Fibroblast of lung (primary cell): ENCODE data around the gene MAP3K7CL.

Experiments used
- EZH2 ChIP-seq: IDR thresholded peaks from 2 replicates; pipeline ENCODE4 v1.5.1; 2012; ENCODE audit warnings: low read length, control low read depth, mild to moderate bottlenecking; ENCODE audit errors: missing control alignments
- TF ChIP-seq, protein P1 (sequence below), 2 donors: IDR thresholded peaks in 1 of 2; conservative IDR thresholded peaks in 1 of 2; 1 replicate in 1 of 2; 2 replicates in 1 of 2; pipeline ENCODE4 v1.5.1; 2011 to 2012; ENCODE audit warnings: low read length in 2 of 2, control low read depth in 1 of 2, inconsistent platforms in 1 of 2, low read depth in 1 of 2, mild to moderate bottlenecking in 1 of 2

DNA sequence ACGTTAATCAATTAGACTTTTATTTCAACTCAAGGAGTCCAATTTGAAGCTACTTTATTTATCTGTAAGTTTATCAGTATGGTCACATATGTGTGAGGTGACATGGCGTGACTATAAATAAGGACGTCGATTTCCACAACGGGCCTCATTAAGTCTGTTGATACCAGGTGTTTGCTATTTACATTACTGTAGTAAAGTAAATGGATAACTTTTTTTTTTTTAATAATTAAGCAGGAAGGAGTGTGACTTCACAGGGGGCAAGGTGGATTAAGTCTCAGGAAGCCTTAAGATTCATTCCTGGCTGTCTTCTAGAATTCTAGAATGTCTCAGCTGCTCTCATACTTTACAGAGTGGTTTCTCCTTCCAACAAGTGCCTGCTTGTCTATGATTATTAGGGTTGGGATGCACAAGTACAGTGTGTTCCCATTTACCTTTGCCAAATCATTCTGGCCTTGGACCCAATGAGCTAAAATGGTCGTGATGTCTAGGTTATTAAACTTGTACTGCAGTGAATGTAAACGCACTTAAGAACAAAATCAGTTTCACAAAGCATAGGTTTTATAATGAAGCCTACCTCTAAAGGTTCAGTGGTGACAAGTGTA is 15.5 kb downstream of the MAP3K7CL start:
- TF ChIP-seq EZH2: no peak
- TF ChIP-seq, protein P1, sequence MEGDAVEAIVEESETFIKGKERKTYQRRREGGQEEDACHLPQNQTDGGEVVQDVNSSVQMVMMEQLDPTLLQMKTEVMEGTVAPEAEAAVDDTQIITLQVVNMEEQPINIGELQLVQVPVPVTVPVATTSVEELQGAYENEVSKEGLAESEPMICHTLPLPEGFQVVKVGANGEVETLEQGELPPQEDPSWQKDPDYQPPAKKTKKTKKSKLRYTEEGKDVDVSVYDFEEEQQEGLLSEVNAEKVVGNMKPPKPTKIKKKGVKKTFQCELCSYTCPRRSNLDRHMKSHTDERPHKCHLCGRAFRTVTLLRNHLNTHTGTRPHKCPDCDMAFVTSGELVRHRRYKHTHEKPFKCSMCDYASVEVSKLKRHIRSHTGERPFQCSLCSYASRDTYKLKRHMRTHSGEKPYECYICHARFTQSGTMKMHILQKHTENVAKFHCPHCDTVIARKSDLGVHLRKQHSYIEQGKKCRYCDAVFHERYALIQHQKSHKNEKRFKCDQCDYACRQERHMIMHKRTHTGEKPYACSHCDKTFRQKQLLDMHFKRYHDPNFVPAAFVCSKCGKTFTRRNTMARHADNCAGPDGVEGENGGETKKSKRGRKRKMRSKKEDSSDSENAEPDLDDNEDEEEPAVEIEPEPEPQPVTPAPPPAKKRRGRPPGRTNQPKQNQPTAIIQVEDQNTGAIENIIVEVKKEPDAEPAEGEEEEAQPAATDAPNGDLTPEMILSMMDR (conservative IDR thresholded peaks at IDR 0.05 in 1 of 2, IDR thresholded peaks at IDR 0.05 in 1 of 2; ENCODE audit: low read depth in 1 of 2, low read length in 2 of 2): no peak
